DMS79 treated with DMSO at 0.1 percent for 48 hours (cell line): ENCODE measurements around the gene SLC6A5.

Source experiments
- DNase-seq: peaks from one replicate; lab custom pipeline; 2025; lab: John Stamatoyannopoulos, UW

SLC6A5 gene

GRCh38 chr11:20620988-20621387, 21.6 kb downstream of the SLC6A5 start:
- no peak for DNase-seq

- no peak for DNase-seq
These were observed 22.3 kb downstream of the SLC6A5 start for GRCh38 chr11:20621679-20622078.

- no peak for DNase-seq
These were observed 23.8 kb downstream of the SLC6A5 start for GRCh38 chr11:20623252-20623651.

DNA sequence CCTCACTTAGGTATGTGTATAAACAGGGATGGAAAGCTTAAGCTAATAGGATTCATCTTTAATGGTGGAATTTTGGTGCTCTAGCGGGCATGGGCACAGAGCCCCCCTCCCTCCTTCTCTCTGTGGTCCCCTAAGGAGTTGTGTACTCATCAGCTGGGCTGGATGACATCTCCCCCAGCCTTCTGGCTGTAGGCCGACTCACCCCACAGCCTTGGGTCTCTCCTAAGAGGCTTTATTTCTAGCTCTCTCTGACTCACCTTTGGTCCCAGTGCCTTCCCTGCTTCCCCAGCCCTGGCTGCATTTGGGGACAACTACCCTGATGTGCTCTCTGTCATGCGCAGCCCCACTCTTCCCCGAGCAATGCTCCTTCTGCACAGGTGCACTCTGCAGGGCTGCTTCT, 26.9 kb downstream of the SLC6A5 start:
- DNase-seq = no peak

DNA sequence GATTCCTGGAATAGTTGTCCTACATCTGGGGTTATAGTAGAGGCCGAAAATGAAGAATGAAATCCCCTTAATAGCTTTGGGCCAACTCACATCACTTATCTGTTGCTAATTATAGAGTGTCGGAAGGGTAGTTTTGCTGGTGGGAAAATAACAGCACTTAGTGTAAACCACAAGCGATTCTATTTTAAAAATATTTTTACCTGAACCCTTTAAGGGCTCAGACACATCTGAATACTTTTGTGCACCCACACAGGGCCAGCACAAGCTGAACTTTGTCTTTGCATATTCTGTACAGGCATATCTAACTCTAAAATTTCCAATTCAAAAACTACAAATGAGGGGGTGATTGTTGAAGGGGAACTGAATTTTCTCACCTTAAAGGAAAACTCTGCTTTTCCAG, 27.6 kb downstream of the SLC6A5 start:
- DNase-seq = no peak

DNA sequence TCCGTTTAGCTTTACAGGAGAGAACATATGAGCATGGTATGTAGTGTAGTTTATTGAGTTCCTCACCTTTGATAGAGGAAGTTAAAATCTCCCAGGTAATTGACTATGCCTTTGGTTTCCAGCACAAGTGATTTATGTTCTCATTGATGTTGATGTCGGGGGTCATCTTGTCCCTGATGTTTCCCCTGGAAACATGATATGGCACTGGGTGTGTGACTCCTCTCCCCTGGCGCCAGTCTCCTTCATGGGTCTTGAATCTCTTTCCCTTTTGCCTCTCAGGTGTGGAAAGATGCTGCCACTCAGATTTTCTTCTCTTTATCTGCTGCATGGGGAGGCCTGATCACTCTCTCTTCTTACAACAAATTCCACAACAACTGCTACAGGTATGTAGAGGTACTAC, 28.3 kb downstream of the SLC6A5 start:
- DNase-seq = no peak

DNA sequence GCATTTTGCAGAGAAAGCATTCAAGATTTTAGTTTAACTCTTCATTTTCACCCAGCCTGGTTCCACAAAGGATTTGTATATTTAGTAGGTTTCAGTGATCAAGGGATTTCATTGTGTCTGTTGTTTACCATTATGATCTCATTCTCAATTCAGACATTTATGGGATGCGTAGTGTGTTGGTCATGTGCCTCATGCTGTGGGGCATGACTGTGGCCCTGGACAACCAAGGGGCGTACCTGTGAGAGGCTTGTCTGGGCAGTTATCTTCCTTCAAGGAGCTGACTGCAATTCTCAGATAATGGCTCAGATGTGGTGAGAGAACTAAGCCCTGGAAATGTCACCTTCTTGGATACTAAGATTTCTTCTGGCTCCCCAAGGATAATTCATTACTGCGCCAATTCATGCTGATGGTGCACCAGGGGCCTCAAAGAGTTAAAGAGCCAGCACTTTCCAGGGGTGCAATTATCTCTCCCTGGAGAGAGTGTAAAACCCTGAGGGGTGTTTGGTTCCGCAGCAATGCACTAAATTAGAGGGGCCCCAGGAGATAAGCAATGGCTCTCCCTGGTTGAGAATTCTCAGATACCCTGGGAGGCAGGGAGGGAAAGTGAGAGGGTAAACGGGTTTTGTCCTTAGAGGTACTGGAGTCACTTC, 32.2 kb downstream of the SLC6A5 start:
- no peak for DNase-seq

GRCh38 chr11:20632169-20632532, 32.7 kb downstream of the SLC6A5 start:
- DNase-seq = no peak

GRCh38 chr11:20634044-20634443, 34.6 kb downstream of the SLC6A5 start:
- no peak for DNase-seq

DNA sequence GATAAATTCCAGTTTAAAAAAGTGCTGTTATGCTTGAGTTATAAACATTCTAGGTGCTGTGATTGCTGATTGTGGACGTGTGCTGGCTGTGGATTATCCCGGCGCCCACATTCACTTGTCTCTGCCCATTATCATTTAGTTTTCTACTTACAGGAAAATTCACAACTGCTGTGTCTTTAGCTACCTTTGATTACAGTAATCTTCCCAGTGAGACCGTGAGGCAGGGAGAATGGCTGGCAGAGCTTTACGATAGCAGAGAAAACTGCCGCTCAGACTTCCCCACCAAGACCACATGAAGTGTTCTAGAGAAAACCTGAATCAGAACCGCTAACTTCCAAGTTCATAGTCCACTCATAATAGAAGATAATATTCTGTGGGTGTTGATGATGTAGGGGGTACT, 35.4 kb downstream of the SLC6A5 start:
- DNase-seq = no peak

DNA sequence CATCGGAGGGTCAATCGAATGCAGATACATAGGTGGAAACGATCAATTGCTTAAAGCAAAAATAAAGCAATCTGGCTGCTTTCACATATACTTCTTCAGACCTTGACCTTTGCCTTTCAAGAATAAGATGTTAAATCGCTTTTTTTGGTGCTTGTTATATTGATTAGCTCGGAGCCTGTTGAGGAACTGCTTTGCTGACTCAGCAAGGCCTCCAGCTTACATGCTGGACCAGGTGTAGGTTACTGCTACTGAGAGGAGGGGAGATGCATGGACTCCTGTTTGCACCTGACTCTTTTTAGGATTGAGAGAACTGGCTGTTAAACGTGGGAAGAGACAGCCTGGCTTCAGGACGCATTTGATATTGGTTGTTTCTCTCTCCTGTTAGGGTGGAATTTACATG, 38.7 kb downstream of the SLC6A5 start:
- DNase-seq = no peak

- no peak for DNase-seq
These were observed 40.3 kb downstream of the SLC6A5 start for GRCh38 chr11:20639688-20640087.

- no peak for DNase-seq
These were observed 41.0 kb downstream of the SLC6A5 start for GRCh38 chr11:20640401-20640800.

DNA sequence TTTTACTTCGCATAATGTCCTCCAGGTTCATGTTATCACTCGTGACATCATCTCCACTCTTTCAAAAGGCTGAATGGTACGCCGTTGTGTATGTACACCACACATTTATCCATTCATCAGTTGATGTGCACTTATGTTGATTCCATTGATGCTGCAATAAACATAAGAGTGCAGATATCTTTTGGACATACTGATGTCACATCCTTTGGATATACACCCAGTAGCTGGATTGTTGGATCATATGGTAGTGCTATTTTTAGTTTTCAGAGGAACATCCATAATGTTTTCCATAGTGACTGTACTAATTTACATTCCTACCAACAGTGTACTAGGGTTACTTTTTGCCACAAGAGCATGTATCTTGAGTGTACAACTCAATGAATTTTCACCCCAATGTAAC, 45.0 kb downstream of the SLC6A5 start:
- DNase-seq = no peak

DNA sequence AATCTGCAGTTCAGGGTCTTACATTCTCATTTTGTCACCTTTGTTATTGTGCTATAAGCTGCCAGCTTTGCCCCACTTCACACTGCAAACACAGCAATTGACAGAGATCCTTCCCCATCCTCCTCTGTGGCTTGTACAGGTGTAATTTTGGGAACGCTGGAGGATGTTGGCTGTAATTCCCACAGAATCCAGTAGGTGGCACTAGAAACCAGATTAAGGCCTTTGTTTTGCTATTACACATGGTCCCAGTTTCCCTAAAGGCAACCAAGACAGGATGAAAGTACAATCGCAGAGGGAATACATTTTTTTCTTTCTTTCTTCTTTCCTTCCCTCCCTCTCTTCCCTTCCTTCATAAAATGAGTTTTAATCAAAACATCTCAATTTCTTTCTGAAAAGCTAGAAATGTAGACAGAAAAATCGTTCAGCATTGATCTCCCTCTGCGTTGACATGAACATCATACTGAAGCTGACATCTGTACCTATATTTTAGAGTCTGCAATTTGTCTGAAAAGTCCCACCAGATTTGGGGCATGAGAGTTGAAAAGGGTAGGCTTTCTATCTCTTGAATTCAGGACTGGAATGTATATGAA, 48.7 kb downstream of the SLC6A5 start:
- peak; percentile 74 for DNase-seq

- no peak for DNase-seq
These were observed 52.9 kb downstream of the SLC6A5 start for GRCh38 chr11:20652150-20652806.

DNA sequence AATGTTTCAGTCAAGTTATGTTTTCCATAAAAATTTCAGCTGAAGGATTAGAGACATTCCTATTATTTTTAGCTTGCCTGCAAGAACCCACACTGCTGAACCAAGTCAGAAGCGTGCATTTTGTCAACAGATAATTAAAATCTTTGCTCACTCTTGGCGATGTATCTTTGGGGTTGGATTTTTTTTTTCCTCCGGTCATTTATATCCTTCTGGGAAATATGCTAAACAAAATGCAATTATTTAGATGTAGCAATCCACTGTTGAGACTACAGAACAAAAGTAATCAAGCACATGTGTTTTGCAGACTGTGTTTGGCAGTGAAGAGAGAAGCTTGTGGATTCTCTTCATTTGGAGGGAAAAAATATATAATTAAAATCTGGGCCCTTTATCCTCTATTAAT, 54.6 kb downstream of the SLC6A5 start:
- DNase-seq = no peak

GRCh38 chr11:20656901-20657300, 57.5 kb downstream of the SLC6A5 start:
- DNase-seq = no peak

DNA sequence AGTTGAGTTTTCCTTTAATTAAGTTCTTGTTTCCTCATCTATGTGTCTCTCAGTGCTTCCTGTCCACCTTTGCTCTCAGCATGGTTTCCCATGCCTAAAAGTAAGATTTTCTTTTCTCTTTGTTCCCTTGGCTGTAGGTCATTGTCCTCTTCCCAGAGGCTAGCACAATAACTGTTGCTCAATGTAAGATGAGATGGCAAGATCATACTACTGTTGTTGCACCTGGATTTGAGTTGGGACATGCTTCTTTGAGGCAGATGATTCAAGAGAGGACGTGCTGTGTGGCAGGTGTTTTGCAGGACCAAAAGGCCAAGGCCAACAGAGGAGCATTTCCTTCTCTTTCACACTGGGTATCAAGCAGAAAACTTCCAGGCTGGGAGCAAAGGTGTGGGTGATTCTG, 58.7 kb downstream of the SLC6A5 start:
- no peak for DNase-seq

GRCh38 chr11:20661445-20661844, 62.0 kb downstream of the SLC6A5 start:
- DNase-seq = no peak

GRCh38 chr11:20661850-20662249, 62.4 kb downstream of the SLC6A5 start:
- no peak for DNase-seq

- no peak for DNase-seq
These were observed 68.9 kb downstream of the SLC6A5 start for GRCh38 chr11:20668131-20668809.
